SK-N-SH treated with all-trans-retinoic acid at 6 μM for 48 hours (cell line): Measurements from ENCODE around the gene FOXP3.
"Not testable (repeated sequence)": the region's sequence is repeated elsewhere in the genome, so short reads cannot be mapped to it uniquely, and the experiment has no call there.

Experiments used
- ISL1 ChIP-seq: fragments of 250-450 bp; sonication (Bioruptor Pico); IDR thresholded peaks from 2 replicates; pipeline ENCODE4 v2.1.2; 2022; ENCODE audit warnings: mild to moderate bottlenecking, moderate library complexity
- PATZ1 ChIP-seq: fragments of 250-450 bp; sonication (Bioruptor Pico); IDR thresholded peaks from 2 replicates; pipeline ENCODE4 v1.8.0; 2020; ENCODE audit warnings: mild to moderate bottlenecking, moderate library complexity, borderline replicate concordance
- SNAI2 ChIP-seq: fragments of 250-450 bp; sonication (Bioruptor Pico); IDR thresholded peaks from 2 replicates; pipeline ENCODE4 v1.5.0; 2020; ENCODE audit warnings: mild to moderate bottlenecking, moderate library complexity
- TCF4 ChIP-seq: fragments of 250-450 bp; sonication (Bioruptor Pico); IDR thresholded peaks from 2 replicates; pipeline ENCODE4 v1.8.0; 2021; ENCODE audit warnings: mild to moderate bottlenecking, moderate library complexity, borderline replicate concordance
- TSHZ2 ChIP-seq: fragments of 250-450 bp; sonication (Bioruptor Pico); IDR thresholded peaks from 2 replicates; pipeline ENCODE4 v1.5.0; 2020; ENCODE audit warnings: mild to moderate bottlenecking, moderate library complexity

GRCh38 chrX:49299293-49299692, 34.8 kb upstream of the FOXP3 start:
- not testable (repeated sequence) for TF ChIP-seq ISL1, TCF4, TSHZ2, SNAI2, PATZ1 (CRISPR knock-in tag)
